ENCODE measurements around the gene CTSH. TPM values are rescaled to one million over a fixed set of nuclear protein-coding genes. Genes with fewer than 3 reads are reported as not detected.
A peak's percentile ranks its signal among the peaks of the same experiment; 100 is the strongest.
"Not testable (repeated sequence)": the region's sequence is repeated elsewhere in the genome, so short reads cannot be mapped to it uniquely, and the experiment has no call there.

The CTSH gene
- total and polyA plus RNA-seq, 7 experiments from 2014 or later = 8.4 to 98.4 (median 11.4) TPM

DNA sequence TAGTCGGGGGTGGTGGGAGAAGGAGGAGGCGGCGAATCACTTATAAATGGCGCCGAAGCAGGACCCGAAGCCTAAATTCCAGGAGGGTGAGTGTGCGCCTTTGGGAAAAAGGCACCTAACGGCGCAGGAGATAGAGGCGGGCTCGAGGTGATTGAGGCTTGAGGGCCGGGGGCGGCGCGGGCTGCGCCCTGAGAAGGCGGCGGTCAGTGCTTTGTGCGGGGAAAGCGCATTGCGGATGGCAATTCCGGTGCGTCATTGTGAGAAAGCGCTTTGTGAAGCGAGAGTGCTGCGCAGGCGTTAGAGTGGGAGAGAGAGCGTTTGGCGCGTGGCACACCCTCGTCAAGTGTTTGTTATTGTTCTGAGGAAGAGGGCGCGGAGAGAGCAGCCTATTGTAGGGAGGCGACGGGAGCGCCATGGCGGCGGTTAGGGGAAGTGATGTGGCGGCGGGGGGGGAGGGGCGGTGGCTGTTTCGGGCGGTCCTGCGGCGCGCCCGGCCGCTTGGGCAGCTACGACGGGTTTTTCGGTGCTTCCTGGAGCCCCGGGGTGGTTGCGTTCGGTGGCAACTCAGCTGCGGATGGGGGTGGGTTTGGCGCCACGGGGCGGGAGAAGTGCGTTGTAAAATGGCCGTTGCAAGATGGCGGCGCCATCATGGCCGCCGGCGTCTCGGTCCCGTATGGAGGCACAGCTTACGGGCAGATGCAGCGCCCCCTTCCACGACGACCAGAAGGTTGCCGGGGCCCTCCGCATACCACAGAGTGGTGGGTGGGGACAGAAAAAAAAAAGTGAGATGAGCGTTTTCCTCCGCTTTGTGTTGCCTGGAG, 71.7 kb downstream of the CTSH start:
- intact Hi-C loops (cut with micrococcal nuclease) = loop anchor here (1.0 to 5.0 kb wide), 11 partner anchors 13 to 1049 kb away; partner anchors contain the start of genes PSMA4 (in 2 of the 2), CTSH (in 1 of the 2), IDH3A (in 1 of the 2) and IREB2 (in 1 of the 2)
- H3K27ac ChIP-seq (ENCODE audit: low read depth, low read length) = peak overlapping the region; percentile 100

DNA sequence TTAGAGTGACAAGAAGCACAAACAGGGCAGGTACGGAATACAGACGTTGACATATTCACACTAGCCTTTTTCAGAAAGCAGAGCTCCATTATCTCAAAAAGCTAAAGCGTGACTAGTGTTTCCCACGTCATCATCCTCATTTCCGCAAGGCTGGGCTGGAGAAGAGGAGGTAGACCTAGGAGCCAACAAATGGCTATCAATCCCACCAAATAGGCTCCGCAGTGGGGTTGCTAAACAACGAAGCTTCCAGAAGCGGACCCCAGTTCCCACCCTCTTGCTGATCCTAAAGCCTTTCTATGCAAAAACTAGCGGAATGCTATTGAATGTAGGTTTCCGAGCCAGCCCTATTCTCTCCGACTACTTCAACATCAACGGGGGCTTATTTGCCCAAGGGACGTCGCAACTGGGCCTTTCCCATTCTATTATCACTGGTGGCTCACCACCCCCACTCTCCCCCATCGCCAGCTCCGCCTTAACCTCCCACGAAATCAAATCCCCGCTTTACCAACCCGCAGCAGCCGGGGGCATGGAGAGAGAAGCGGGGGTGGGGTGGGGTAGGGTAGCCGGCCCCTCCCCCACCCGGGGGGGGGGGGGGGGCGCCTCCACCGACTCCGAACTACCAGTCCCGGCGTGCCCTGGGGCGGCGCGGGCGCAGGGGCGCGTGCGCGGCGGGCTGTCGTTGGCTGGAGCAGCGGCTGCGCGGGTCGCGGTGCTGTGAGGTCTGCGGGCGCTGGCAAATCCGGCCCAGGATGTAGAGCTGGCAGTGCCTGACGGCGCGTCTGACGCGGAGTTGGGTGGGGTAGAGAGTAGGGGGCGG, 72.5 kb downstream of the CTSH start, which contains the start of gene MORF4L1:
MORF4L1 (plus strand) TSS at position 736 of the 817 bp plus-strand sequence. CDS start 128 bp downstream, outside the sequence.
- peaks cover 0 to 6% (median 0%) of the 10 kb centered on the region in 3 experiments for H3K36me3 ChIP-seq (ENCODE audit: control insufficient read depth in 2 of 3, insufficient read depth in 3 of 3, low read length in 3 of 3)
- POLR2A ChIA-PET = interaction anchor here (0.5 to 2.7 kb wide), 15 partner anchors 11 to 1970 kb away, joined by 3 to 12 read pairs (median 5); partner anchors contain the start of genes IREB2, PSMA4 and ZFAND6
- CTCF ChIA-PET = interaction anchor here (0.7 to 1.3 kb wide), 3 partner anchors 10 to 60 kb away, joined by 3 to 5 read pairs (median 4); no protein-coding TSS in a partner anchor
- Mint-ChIP-seq H3K27me3 (no peaks in the 10 kb centered on the region), H3K4me1 (peaks cover 21 to 46% (median 37%) of the 10 kb centered on the region in 7 donors), H3K9me3 (peaks cover 0 to 11% (median 0%) of the 10 kb centered on the region in 11 donors), H3K36me3 (peaks cover 0 to 10% (median 3%) of the 10 kb centered on the region in 5 donors), H3K27ac (peak within 1 kb of the TSS; percentile 100), H3K4me3 (peak within 1 kb of the TSS; percentile 94 to 100 (median 99))
- H3K27me3 ChIP-seq (ENCODE audit: control insufficient read depth in 2 of 2, insufficient read depth in 2 of 2, low read length in 2 of 2) = no peaks in the 10 kb centered on the region
- DNase-seq (peak; percentile 96 to 98 (median 97)), ATAC-seq (peak; percentile 90)
- H3K27ac ChIP-seq (ENCODE audit: low read depth, low read length) = peak within 1 kb of the TSS; percentile 100
- H3K4me1 ChIP-seq (ENCODE audit: control insufficient read depth in 2 of 2, insufficient read depth in 2 of 2, low read length in 2 of 2) = peaks cover 30% of the 10 kb centered on the region in 2 donors
- H3K9me3 ChIP-seq (ENCODE audit: control insufficient read depth in 2 of 3, low read length in 3 of 3) = no peaks in the 10 kb centered on the region
- H3K4me3 ChIP-seq (ENCODE audit: low read length) = peak within 1 kb of the TSS; percentile 100
- intact Hi-C loops (cut with micrococcal nuclease) = loop anchor here (2.0 to 5.0 kb wide), 6 partner anchors 35 to 1050 kb away; partner anchors contain the start of genes CTSH (in 1 of the 2), IREB2 (in 1 of the 2), MTHFS (in 1 of the 2) and SKIC8 (in 1 of the 2)

More for the DNA sequence above, 71.7 kb downstream of the CTSH start:
- POLR2A ChIA-PET = interaction anchor here (0.5 to 2.7 kb wide), 23 partner anchors 8 to 1971 kb away, joined by 3 to 12 read pairs (median 4); partner anchors contain the start of genes IREB2, PSMA4 and ZFAND6
- Histone ChIP-seq H3K36me3 (ENCODE audit: control insufficient read depth in 2 of 3, insufficient read depth in 3 of 3, low read length in 3 of 3) (peaks cover 0 to 6% (median 0%) of the 10 kb centered on the region in 3 experiments), H3K4me3 (ENCODE audit: low read length) (peak overlapping the region; percentile 100), H3K4me1 (ENCODE audit: control insufficient read depth in 2 of 2, insufficient read depth in 2 of 2, low read length in 2 of 2) (peaks cover 37 to 38% of the 10 kb centered on the region in 2 donors), H3K27me3 (ENCODE audit: control insufficient read depth in 2 of 2, insufficient read depth in 2 of 2, low read length in 2 of 2) (no peaks in the 10 kb centered on the region), H3K9me3 (ENCODE audit: control insufficient read depth in 2 of 3, low read length in 3 of 3) (no peaks in the 10 kb centered on the region)
- peak overlapping the region; percentile 94 to 100 (median 99) for H3K4me3 Mint-ChIP-seq
- peak; percentile 79 for ATAC-seq
- DNase-seq = peak; percentile 75 to 91 (median 90)
- no peaks in the 10 kb centered on the region for H3K27me3 Mint-ChIP-seq
- H3K4me1 Mint-ChIP-seq = peaks cover 29 to 54% (median 45%) of the 10 kb centered on the region in 7 donors
- peaks cover 0 to 11% (median 0%) of the 10 kb centered on the region in 11 donors for H3K9me3 Mint-ChIP-seq
- peak overlapping the region; percentile 100 for H3K27ac Mint-ChIP-seq
- CTCF ChIA-PET = interaction anchor here (0.7 to 1.3 kb wide), 3 partner anchors 11 to 39 kb away, joined by 3 to 4 read pairs (median 4); no protein-coding TSS in a partner anchor
- H3K36me3 Mint-ChIP-seq = peaks cover 0 to 10% (median 4%) of the 10 kb centered on the region in 5 donors

DNA sequence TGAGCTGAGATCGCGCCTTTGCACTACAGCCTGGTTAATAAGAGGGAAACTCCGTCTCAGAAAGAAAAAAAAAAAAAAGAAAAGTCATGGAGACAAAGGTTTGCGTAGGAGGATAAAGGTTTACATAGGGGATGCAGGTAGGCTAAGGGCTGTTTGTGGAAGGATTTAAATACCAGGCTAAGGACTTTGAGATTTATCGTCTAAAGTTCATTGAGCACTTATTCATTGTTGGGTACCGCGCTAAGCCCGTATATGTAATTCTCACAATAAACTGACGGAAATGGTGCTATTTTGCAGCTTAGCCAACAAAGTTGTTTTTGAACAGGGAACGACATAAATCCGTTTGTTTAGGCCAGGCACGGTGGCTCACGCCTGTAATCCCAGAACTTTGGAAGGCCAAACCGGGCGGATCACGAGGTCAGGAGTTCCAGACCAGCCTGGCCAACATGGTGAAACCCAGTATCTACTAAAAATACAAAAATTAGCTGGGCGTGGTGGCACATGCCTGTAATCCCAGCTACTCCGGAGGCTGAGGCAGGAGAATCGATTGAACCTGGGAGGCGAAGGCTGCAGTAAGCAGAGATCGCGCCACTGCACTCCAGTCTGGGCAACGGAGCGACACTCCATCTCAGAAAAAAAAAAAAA, 73.2 kb downstream of the CTSH start:
- peaks cover 20 to 43% (median 32%) of the 10 kb centered on the region in 7 donors for H3K4me1 Mint-ChIP-seq
- peaks cover 24% of the 10 kb centered on the region in 2 donors for H3K4me1 ChIP-seq (ENCODE audit: control insufficient read depth in 2 of 2, insufficient read depth in 2 of 2, low read length in 2 of 2)
- not testable (repeated sequence) for ATAC-seq; DNase-seq; H3K27ac ChIP-seq (ENCODE audit: low read depth, low read length); H3K9me3 ChIP-seq (ENCODE audit: control insufficient read depth in 2 of 3, low read length in 3 of 3); H3K27me3 ChIP-seq (ENCODE audit: control insufficient read depth in 2 of 2, insufficient read depth in 2 of 2, low read length in 2 of 2); H3K27me3 Mint-ChIP-seq; H3K4me3 ChIP-seq (ENCODE audit: low read length); H3K36me3 ChIP-seq (ENCODE audit: control insufficient read depth in 2 of 3, insufficient read depth in 3 of 3, low read length in 3 of 3)
- CTCF ChIA-PET = interaction anchor here (0.6 to 0.7 kb wide), 2 partner anchors 59 to 809 kb away, joined by 3 to 5 read pairs; no protein-coding TSS in a partner anchor
- H3K4me3 Mint-ChIP-seq = peak overlapping the region; percentile 77 to 100 (median 96)
- H3K9me3 Mint-ChIP-seq = peaks cover 0 to 11% (median 0%) of the 10 kb centered on the region in 11 donors
- peaks cover 0 to 10% (median 3%) of the 10 kb centered on the region in 5 donors for H3K36me3 Mint-ChIP-seq
- intact Hi-C loops (cut with micrococcal nuclease) = loop anchor here (2.0 to 5.0 kb wide), 6 partner anchors 36 to 1051 kb away; partner anchors contain the start of genes CTSH (in 1 of the 2), IREB2 (in 1 of the 2), MTHFS (in 1 of the 2) and SKIC8 (in 1 of the 2)
- POLR2A ChIA-PET = interaction anchor here (0.6 to 2.7 kb wide), 4 partner anchors 10 to 134 kb away, joined by 3 to 12 read pairs (median 6); no protein-coding TSS in a partner anchor
- H3K27ac Mint-ChIP-seq = peak overlapping the region; percentile 46 to 100 (median 89)

Other genes starting within 250 kb of the CTSH start
- 1 to 10 TPM in 1 of 5 experiments, not detected in 4; 1.5 TPM for gene ADAMTS7, start 133.6 kb downstream of the CTSH start, total RNA-seq
- gene ADAMTS7, start 133.6 kb downstream of the CTSH start, polyA plus RNA-seq = not detected
- 100 to 1,000 TPM; 246 to 405 (median 264) TPM for gene MORF4L1, start 72.2 kb downstream of the CTSH start, total RNA-seq
- gene MORF4L1, start 72.2 kb downstream of the CTSH start, polyA plus RNA-seq = 100 to 1,000 TPM; 320 to 394 TPM
- gene RASGRF1, start 145.7 kb upstream of the CTSH start, total RNA-seq = under 1 TPM in 2 of 5 experiments, not detected in 3; 0.07 to 0.10 TPM
- gene RASGRF1, start 145.7 kb upstream of the CTSH start, polyA plus RNA-seq = not detected

Measured in naive thymus-derived CD4-positive, alpha-beta T cell (primary cell).